Measurements from ENCODE around the gene SH3BGR.

GRCh38 chr21:39422527-39423241 is 29.1 kb upstream of the SH3BGR start:
- TF ChIP-seq CTCF (IDR thresholded peaks at IDR 0.05; ENCODE audit: control extremely low read depth in 1 of 3, insufficient read depth in 1 of 3, low read depth in 1 of 3, low read length in 3 of 3) (no peak), RAD21 (IDR thresholded peaks at IDR 0.05 in 1 of 2, conservative IDR thresholded peaks at IDR 0.05 in 1 of 2; ENCODE audit: low read depth in 2 of 2, low read length in 2 of 2) (no peak), RFX5 (IDR thresholded peaks at IDR 0.05; ENCODE audit: borderline replicate concordance, low read depth, low read length) (no peak), TAF1 (IDR thresholded peaks at IDR 0.05; ENCODE audit: low read depth, low read length) (no peak), KDM1A (IDR thresholded peaks at IDR 0.05; ENCODE audit: borderline replicate concordance, low read length) (no peak), SRF (IDR thresholded peaks at IDR 0.05; ENCODE audit: low read depth, low read length) (no peak), TCF12 (IDR thresholded peaks at IDR 0.05; ENCODE audit: low read depth, low read length) (no peak), TAF7 (optimal IDR thresholded peaks at IDR 0.05; ENCODE audit: borderline replicate concordance, low read depth, low read length) (no peak), SP2 (IDR thresholded peaks at IDR 0.05; ENCODE audit: low read length) (no peak), CHD7 (IDR thresholded peaks at IDR 0.05; ENCODE audit: insufficient replicate concordance, low read length) (no peak), CHD2 (IDR thresholded peaks at IDR 0.05; ENCODE audit: low read length) (no peak), SIX5 (IDR thresholded peaks at IDR 0.05; ENCODE audit: low read depth, low read length) (no peak)
